ENCODE results near the gene MAP3K20.

DNA sequence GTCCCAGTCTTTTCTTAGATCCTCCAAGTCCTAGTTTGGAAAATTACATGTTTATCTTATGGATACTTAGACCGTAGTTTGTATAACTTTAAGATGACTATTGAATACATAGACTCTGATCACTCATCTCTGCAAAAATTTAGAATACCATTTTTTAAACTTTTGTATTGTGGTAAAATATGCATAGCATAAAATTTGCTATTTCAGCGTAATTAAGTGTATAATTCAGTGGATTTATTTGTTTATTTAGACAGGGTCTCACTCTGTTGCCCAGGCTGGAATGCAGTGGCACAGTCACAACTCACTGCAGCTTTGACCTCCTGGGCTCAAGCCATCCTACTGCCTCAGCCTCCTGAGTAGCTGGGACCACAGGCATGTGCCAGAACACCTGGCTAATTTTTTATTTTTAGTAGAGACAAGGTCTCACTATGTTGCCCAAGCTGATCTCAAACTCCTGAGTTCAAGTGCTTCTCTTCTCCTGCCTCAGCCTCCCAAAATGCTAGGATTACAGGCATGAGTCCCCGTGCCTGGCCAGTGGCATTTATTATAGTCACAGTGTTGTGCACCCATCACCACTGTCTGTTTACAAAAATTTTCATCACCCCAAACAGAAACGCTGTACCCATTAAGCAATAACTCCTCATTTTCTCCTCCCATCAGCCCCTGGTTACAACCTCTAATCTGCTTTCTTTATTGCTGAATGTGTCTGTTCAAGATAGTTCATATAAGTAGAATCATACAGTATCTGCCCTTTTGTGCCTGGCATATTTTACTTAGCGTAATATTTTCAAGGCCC is 90.0 kb downstream of the MAP3K20 start:
- TF ChIP-seq, protein P1, sequence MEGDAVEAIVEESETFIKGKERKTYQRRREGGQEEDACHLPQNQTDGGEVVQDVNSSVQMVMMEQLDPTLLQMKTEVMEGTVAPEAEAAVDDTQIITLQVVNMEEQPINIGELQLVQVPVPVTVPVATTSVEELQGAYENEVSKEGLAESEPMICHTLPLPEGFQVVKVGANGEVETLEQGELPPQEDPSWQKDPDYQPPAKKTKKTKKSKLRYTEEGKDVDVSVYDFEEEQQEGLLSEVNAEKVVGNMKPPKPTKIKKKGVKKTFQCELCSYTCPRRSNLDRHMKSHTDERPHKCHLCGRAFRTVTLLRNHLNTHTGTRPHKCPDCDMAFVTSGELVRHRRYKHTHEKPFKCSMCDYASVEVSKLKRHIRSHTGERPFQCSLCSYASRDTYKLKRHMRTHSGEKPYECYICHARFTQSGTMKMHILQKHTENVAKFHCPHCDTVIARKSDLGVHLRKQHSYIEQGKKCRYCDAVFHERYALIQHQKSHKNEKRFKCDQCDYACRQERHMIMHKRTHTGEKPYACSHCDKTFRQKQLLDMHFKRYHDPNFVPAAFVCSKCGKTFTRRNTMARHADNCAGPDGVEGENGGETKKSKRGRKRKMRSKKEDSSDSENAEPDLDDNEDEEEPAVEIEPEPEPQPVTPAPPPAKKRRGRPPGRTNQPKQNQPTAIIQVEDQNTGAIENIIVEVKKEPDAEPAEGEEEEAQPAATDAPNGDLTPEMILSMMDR (conservative IDR thresholded peaks at IDR 0.05; ENCODE audit: low read depth, low read length) = no peak
- no peak for TF ChIP-seq EZH2 (IDR thresholded peaks at IDR 0.05; ENCODE audit: borderline replicate concordance, low read depth, low read length, poor library complexity, severe bottlenecking)

Measured in A673 (cell line).